ENCODE measurements around the gene SLC35E3. TPM values are rescaled to one million over a fixed set of nuclear protein-coding genes. Genes with fewer than 3 reads are reported as not detected.

SLC35E3 gene
- total RNA-seq, 1 experiment from 2014 or later: 4.9 TPM

- Histone ChIP-seq H3K4me1 (ENCODE audit: control insufficient read depth in 1 of 2, insufficient read depth in 2 of 2, low read length in 2 of 2) (peaks cover 8 to 12% of the 10 kb centered on the region in 2 experiments), H3K4me3 (replicated peaks in 1 of 2; ENCODE audit: low read depth in 1 of 2, low read length in 2 of 2) (no peak overlapping the region), H3K27me3 (ENCODE audit: insufficient read depth, low read length) (no peaks in the 10 kb centered on the region), H3K27ac (ENCODE audit: low read depth, low read length) (no peak overlapping the region), H2AFZ (ENCODE audit: low read depth, low read length, poor library complexity, severe bottlenecking) (no peak overlapping the region), H3K36me3 (ENCODE audit: control insufficient read depth in 1 of 2, insufficient read depth in 2 of 2, low read length in 2 of 2) (no peaks in the 10 kb centered on the region), H3K9me3 (ENCODE audit: control insufficient read depth in 1 of 2, insufficient read depth in 1 of 2, low read depth in 1 of 2, low read length in 2 of 2) (no peaks in the 10 kb centered on the region), H4K20me1 (ENCODE audit: insufficient read depth) (no peaks in the 10 kb centered on the region), H3K9me2 (ENCODE audit: insufficient read depth) (no peaks in the 10 kb centered on the region), H3K79me2 (ENCODE audit: insufficient read depth, low read length) (no peaks in the 10 kb centered on the region), H3K9ac (ENCODE audit: low read length) (no peak overlapping the region), H3K4me2 (ENCODE audit: low read length) (no peak overlapping the region)
- RAD21 ChIA-PET (ENCODE audit: low non-redundant PET in 1 of 2, low total read pairs in 2 of 2, uncharacterized antibody in 2 of 2, unreplicated experiment in 2 of 2): no interaction called here
- POLR2A ChIA-PET: no interaction called here
- no peak for TF ChIP-seq ZNF274 (IDR thresholded peaks at IDR 0.05; ENCODE audit: low read depth, low read length)
- no peak for TF ChIP-seq EZH2 (IDR thresholded peaks at IDR 0.05)
- TF ChIP-seq, protein P1, sequence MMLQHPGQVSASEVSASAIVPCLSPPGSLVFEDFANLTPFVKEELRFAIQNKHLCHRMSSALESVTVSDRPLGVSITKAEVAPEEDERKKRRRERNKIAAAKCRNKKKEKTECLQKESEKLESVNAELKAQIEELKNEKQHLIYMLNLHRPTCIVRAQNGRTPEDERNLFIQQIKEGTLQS (IDR thresholded peaks at IDR 0.05): no peak
- TF ChIP-seq SP1 (IDR thresholded peaks at IDR 0.05; ENCODE audit: low read depth): no peak
- no peak for TF ChIP-seq CEBPB (IDR thresholded peaks at IDR 0.05; ENCODE audit: low read depth)
- TF ChIP-seq YY1 (IDR thresholded peaks at IDR 0.05; ENCODE audit: extremely low read depth, insufficient replicate concordance, low read depth, low read length): no peak
- no peak for TF ChIP-seq POLR2AphosphoS5 (IDR thresholded peaks at IDR 0.05; ENCODE audit: low read depth, low read length)
- TF ChIP-seq EZH2phosphoT487 (IDR thresholded peaks at IDR 0.05; ENCODE audit: borderline replicate concordance): no peak
- no peak for TF ChIP-seq CTCF (IDR thresholded peaks at IDR 0.05 in 2 of 3, conservative IDR thresholded peaks at IDR 0.05 in 1 of 3; ENCODE audit: borderline replicate concordance in 1 of 3, insufficient read depth in 1 of 3, low read depth in 2 of 3, low read length in 2 of 3)
- TF ChIP-seq ZFX (IDR thresholded peaks at IDR 0.05): no peak
- TF ChIP-seq, protein P2, sequence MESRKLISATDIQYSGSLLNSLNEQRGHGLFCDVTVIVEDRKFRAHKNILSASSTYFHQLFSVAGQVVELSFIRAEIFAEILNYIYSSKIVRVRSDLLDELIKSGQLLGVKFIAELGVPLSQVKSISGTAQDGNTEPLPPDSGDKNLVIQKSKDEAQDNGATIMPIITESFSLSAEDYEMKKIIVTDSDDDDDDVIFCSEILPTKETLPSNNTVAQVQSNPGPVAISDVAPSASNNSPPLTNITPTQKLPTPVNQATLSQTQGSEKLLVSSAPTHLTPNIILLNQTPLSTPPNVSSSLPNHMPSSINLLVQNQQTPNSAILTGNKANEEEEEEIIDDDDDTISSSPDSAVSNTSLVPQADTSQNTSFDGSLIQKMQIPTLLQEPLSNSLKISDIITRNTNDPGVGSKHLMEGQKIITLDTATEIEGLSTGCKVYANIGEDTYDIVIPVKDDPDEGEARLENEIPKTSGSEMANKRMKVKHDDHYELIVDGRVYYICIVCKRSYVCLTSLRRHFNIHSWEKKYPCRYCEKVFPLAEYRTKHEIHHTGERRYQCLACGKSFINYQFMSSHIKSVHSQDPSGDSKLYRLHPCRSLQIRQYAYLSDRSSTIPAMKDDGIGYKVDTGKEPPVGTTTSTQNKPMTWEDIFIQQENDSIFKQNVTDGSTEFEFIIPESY (IDR thresholded peaks at IDR 0.05; ENCODE audit: extremely low read depth, insufficient replicate concordance, low read length): no peak
- no peak for TF ChIP-seq RAD21 (IDR thresholded peaks at IDR 0.05; ENCODE audit: low read depth)
- TF ChIP-seq SRF (IDR thresholded peaks at IDR 0.05; ENCODE audit: low read depth): no peak
- no peak for TF ChIP-seq SIN3A (IDR thresholded peaks at IDR 0.05; ENCODE audit: low read depth)
- TF ChIP-seq TCF7L2 (IDR thresholded peaks at IDR 0.05; ENCODE audit: borderline replicate concordance, extremely low read depth, insufficient read depth, insufficient read length): no peak
- DNase-seq (ENCODE audit: low read depth, low spot score) (no peak), ATAC-seq (no peak)
- intact Hi-C loops (cut with micrococcal nuclease): no loop called here
- BruUV-seq (replicated peaks): no TSS peak
- CTCF ChIA-PET: no interaction called here
Measured at GRCh38 chr12:68785358-68785757, 39.4 kb downstream of the SLC35E3 start.

Measured in HCT116 (cell line).